Hematopoietic multipotent progenitor cell treated with erythropoietin and hydrocortisone succinate and interleukin-3 and kit ligand, for 17 days (in vitro differentiated cells): Measurements from ENCODE around the gene TMPRSS4.

ENCODE experiments used
- DNase-seq: peaks from one replicate; pipeline ENCODE4 v3.0.0-alpha.2; 2015; ENCODE audit warnings: low spot score

TMPRSS4 gene

GRCh38 chr11:118155776-118156530 is 79.1 kb downstream of the TMPRSS4 start:
- DNase-seq, result no peak

DNA sequence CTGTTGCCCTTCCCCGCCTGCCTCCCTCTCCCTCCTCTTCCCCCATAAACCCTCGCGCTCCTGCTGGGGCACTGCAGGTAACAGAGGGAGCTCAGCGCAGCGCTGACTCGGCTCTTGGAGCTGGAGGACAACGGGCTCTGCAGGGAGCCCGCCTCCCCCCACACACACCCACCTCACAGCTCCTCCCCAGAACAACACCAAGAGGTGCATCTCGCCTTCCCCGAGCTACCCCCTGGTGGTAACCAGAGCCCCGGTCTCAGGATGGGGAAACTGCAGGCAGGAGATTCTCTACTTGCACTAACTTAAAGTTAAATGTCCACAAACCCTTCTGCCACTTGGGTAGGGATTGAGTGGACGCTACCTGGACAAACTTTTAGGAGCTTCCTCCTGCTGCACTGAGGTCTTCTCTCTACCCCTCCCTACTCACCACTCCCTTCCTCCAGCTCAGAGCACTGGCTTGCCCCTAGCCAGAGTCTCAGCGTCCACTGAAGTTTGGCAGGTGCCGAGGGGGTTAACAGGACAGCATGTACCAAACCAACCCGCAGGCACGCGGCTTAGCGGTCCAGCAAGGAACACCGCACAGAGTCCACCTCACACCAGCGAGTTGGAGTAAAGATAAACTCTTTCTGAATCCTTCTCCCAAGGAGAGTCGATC is 79.8 kb downstream of the TMPRSS4 start:
- DNase-seq, result no peak

DNA sequence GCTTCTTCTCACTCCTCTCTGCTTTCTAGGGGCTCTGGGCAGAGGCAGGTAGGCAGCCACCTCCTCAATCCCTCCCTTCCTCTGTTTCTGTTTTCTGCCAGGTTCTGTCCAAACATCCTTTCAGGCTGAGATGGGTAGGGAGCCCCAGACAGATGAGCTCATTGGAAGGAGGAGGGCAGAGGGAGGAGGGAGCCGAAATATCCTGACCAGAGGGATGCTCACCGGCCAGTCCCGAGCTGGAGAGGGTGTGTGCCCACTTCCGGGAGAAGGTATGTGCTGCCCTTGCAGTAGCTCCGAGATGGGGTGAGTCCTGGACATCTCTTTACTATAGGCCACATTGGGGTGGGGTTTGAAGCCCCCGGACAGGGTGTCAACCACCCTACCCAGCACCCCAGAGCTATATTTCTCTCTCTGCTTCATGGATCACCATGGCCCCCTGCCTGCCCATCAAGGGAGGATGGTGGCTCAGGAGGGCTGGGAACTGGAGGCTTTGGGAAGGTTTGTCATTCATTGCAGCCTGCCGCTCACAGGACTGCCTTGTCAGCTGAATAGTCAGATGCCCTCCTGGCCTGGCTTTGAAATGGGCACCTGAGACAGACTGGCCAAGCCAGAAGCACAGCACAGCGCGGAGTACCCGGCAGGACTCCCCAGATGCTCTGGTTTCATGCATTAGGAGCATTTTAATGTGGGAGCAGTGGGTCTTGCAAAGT is 80.5 kb downstream of the TMPRSS4 start:
- no peak for DNase-seq

GRCh38 chr11:118161786-118162185 is 84.9 kb downstream of the TMPRSS4 start:
- DNase-seq, result no peak

- no peak for DNase-seq
Measured at GRCh38 chr11:118162846-118163245, 86.0 kb downstream of the TMPRSS4 start.

DNA sequence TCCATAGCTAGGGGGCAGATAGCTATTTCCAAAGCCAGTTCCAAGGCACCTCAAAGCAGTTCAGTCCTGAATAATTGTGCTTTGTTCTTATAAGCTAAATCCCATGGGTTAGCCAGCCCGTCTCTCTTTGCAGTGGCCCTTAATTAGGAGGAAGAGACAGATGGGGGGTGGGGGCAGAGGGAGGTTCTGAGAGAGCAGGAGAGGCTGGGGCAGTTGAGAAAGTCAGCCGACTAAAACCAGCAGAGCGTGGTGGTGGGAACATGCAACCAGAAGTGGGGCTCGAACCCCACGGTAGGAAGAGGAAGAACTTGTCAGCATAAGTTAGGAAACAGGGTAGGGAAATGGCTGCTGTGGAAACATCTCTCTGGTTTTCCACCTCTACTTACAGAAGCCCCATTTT is 86.6 kb downstream of the TMPRSS4 start:
- no peak for DNase-seq

- no peak for DNase-seq
Measured at GRCh38 chr11:118164885-118165284, 88.0 kb downstream of the TMPRSS4 start.

DNA sequence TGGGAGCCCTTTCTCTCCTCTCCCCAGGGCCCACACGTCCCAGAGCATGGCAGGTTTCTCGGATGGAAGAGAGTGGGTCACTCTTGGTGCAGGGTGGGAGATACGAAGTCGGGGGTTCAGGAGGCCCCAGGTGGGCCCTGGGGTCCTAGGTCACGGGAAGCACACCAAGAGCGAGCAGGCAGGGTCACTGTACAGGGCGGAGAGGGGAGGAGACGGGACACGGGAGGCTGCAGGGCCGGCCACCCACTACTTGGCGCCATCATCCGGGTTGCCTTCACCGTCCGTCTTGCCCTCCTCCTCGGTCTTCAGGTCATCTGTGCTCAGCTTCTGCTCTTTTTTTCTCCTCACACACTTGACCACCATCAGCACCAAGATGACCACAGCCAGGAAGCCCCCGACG is 89.8 kb downstream of the TMPRSS4 start:
- no peak for DNase-seq

DNA sequence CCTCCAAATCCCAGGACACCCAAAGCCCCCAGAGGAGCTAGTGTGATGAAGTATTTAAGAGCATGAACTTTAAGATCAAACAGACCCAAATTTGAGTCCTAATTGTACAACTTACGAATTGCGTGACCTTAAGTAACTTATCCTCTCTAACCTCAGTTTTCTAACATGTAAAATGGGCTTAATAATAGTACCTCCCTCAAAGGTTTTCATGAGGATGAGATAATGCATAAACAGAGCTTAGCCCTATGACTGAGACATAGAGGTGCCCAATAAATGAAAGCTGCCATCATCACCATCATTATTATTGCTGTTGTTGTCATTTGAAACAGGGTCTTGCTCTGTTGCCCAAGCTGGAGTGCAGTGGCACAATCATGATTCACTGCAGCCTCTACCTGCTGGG is 90.4 kb downstream of the TMPRSS4 start:
- DNase-seq, result no peak

DNA sequence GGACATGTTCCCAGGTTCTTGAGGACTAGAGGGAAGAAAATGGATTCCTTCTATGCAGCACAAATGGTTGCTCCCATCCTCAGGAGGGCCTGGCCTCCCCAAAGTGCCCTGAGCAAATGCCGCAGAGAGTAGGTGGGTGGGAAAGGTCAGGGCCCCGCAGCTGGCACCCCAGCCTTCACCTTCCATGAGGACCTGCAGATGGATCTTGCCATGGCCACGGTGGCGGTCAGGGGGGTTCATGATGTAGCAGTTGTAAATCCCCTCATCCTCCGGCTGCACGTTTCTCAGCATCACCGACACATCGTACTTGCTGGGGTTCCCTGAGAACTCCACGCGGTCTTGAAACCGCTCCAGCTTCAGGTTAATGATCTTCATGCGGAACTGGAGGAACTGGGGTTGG is 91.0 kb downstream of the TMPRSS4 start:
- DNase-seq, result no peak

GRCh38 chr11:118168316-118168715 is 91.4 kb downstream of the TMPRSS4 start:
- DNase-seq, result no peak

- DNase-seq, result no peak
Measured at GRCh38 chr11:118168751-118169150, 91.9 kb downstream of the TMPRSS4 start.

DNA sequence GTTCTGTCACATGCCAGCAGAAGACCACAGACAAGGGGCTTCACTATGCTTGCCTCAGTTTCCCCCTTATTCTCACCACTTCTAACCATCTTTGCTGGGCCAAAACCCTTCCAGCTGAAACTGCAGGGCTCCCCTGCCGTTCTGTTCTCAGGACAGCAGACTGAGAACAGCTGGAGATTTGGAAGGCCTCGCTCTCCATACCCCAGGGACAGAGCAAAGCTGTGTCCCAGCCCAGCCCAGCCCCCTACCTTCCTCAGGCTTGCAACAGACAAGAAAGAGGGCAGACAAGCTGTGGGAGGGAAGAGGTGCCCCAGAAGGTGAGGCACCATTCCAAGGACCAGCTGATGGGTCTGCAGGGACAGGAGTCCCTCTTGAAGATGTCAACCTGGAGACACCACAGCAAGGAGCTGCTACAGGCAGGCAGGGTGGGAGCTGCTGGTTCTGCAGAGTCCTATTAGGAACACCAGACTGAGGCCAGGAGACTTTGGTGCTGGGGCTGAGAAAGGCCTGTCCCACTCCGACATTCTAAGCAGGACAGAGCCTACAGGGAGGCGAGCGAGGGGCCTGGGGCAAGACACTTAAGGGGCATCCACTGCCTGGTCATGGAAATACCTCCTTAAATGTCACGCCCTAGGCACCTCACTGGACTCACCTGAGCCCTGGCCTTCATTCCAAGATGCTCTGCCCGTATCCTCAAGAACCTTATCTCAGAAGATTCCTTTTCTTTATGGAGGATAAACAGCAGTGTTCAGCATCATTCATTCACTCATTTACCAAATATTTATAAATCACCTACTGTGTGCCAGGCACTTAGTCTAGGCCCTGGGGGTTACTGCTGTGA is 92.6 kb downstream of the TMPRSS4 start:
- DNase-seq, result no peak

DNA sequence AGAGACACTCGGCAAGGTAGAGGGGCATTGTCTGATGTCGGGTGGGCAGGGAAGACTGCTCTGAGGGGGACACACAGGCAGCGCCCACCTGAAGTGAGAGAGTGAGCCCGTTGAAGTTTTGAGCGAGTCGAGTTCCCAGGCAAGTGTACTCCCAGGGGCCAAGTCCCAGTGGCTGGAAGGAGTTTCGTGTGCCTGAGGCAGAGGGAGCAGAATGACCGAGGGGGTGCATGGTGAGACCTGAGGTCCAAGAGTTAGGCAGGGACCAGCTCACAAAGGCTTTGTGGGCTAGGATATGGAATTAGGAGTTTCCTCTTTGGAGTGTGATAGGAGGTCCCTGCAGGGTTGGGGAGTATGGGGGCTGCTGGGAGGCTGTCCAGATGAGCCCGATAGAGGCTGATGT is 93.4 kb downstream of the TMPRSS4 start:
- no peak for DNase-seq

- DNase-seq, result no peak
Measured at GRCh38 chr11:118170882-118171268, 94.0 kb downstream of the TMPRSS4 start.
